HG03558 (cell line): ENCODE results near the gene C1orf185.
"Not testable (repeated sequence)": the region's sequence is repeated elsewhere in the genome, so short reads cannot be mapped to it uniquely, and the experiment has no call there.

ENCODE experiments used
- ATAC-seq: cut with Tn5 transposase; IDR thresholded peaks from one replicate; pipeline ENCODE4 v1.9.1; 2021; ENCODE audit warnings: moderate number of reproducible peaks; ENCODE audit not compliant: unreplicated experiment; ENCODE audit errors: extremely low read depth

C1orf185 gene

GRCh38 chr1:51101976-51102375, at the start of gene C1orf185:
C1orf185 (plus strand) TSS chr1:51102228; CDS start chr1:51102234, 6 bp downstream.
- ATAC-seq: no peak

- ATAC-seq: no peak
Measured at GRCh38 chr1:51058858-51059257, 43.2 kb upstream of the C1orf185 start.

GRCh38 chr1:51061231-51061918, 40.7 kb upstream of the C1orf185 start:
- ATAC-seq: no peak

- no peak for ATAC-seq
Measured at GRCh38 chr1:51063121-51063520, 38.9 kb upstream of the C1orf185 start.

- ATAC-seq: no peak
Measured at GRCh38 chr1:51070011-51070410, 32.0 kb upstream of the C1orf185 start.

- ATAC-seq: no peak
Measured at GRCh38 chr1:51070640-51071039, 31.4 kb upstream of the C1orf185 start.

- ATAC-seq: no peak
Measured at GRCh38 chr1:51071291-51072042, 30.6 kb upstream of the C1orf185 start.

- no peak for ATAC-seq
Measured at GRCh38 chr1:51072043-51072439, 30.0 kb upstream of the C1orf185 start.

GRCh38 chr1:51072651-51073050, 29.4 kb upstream of the C1orf185 start:
- ATAC-seq: no peak

- no peak for ATAC-seq
Measured at GRCh38 chr1:51073456-51073855, 28.6 kb upstream of the C1orf185 start.

GRCh38 chr1:51086496-51087271, 15.3 kb upstream of the C1orf185 start:
- no peak for ATAC-seq

GRCh38 chr1:51088474-51088873, 13.6 kb upstream of the C1orf185 start:
- no peak for ATAC-seq

GRCh38 chr1:51093581-51093980, 8.4 kb upstream of the C1orf185 start:
- ATAC-seq: no peak

GRCh38 chr1:51097171-51097570, 4.9 kb upstream of the C1orf185 start:
- no peak for ATAC-seq

- no peak for ATAC-seq
Measured at GRCh38 chr1:51100264-51100880, 1.7 kb upstream of the C1orf185 start.

GRCh38 chr1:51114137-51114536, 12.1 kb downstream of the C1orf185 start:
- ATAC-seq: no peak

GRCh38 chr1:51115714-51116404, 13.8 kb downstream of the C1orf185 start:
- ATAC-seq: no peak

GRCh38 chr1:51119331-51119730, 17.3 kb downstream of the C1orf185 start:
- ATAC-seq: no peak

- ATAC-seq: no peak
Measured at GRCh38 chr1:51120629-51121028, 18.6 kb downstream of the C1orf185 start.

- not testable (repeated sequence) for ATAC-seq
Measured at GRCh38 chr1:51127152-51127551, 25.1 kb downstream of the C1orf185 start.
